GM18951 (cell line): ENCODE results near the gene NLK.
"Not testable (repeated sequence)": the region's sequence is repeated elsewhere in the genome, so short reads cannot be mapped to it uniquely, and the experiment has no call there.

Experiments
- POLR2A ChIP-seq: IDR thresholded peaks from 4 replicates; pipeline ENCODE4 v1.6.1; 2011; ENCODE audit warnings: mild to moderate bottlenecking; ENCODE audit not compliant: insufficient read length, insufficient read depth; ENCODE audit errors: extremely low read depth
- in situ Hi-C: fragments of 300-500 bp; cut with MboI; formaldehyde crosslinking; loops from one replicate; pipeline ENCODE4 v1.12.0; 2022; ENCODE audit warnings: low sequenced_read_pairs, mixed read lengths, inconsistent platforms; ENCODE audit not compliant: unreplicated experiment

The NLK gene

DNA sequence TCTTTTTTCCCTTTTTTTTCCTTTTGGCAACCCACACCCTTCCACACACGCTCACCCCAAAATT lies at the start of gene NLK:
TSS of gene NLK (plus strand) at position 21 of the 64 bp plus-strand sequence. CDS start 197 bp downstream, outside the sequence.
- in situ Hi-C loops: loop anchor here (10.0 kb wide), 1 partner anchor 292 kb away; the partner anchor contains the start of genes IFT20 and TNFAIP1
- TF ChIP-seq POLR2A: no peak

DNA sequence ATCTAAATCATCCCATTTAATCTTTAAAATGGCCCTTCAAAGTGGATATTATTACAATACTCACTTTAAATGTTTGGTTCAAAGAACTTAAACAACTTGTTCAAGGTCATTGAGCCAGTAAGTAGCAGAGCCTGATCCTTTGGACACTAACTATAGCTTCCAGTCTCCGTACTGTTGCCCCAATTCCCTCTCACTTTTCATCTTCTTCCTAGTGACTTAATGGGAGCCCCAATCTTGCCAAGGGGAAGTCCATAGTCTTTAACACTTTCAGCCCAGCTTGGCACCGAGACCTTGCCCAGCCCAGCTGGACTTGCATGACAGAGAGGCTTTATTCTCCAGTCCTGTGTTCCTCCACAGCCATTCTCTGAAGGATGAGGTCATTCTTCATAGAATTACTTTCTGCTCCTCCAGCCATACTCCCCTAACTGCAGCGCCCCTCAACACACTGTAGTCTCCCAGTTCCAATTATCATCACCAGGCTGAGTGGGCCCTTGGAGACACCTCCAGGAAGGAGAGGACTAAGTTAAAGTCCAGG lies 49.2 kb upstream of the NLK start:
- in situ Hi-C loops: no loop called here
- TF ChIP-seq POLR2A: no peak

DNA sequence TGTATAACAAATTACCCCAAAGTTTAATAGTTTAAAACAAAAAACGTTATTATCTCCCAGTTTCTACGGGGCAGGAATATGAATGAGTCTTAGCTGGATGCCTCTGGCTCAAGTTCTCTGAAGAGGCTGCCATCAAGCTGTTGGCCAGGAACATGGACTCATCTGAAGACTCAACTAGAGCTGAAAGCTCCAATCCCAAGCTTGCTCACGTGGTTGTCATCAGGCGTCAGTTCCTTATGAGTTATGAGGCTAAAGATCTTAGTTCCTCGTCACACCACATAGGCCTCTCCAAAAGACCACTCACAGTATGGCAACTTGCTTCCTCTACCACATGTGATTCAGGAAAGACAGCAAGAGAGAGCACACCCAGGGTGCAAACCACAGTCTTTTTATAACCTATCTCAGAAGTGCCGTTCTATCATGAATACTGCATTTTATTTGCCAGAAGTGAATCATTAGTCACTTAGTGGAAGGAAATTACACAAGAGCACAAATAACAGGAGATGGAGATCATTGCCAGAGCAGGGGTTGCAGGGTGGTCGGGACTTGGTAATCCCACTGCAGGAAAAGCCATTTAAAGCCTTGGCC lies 48.7 kb upstream of the NLK start:
- no peak for TF ChIP-seq POLR2A
- in situ Hi-C loops: no loop called here

DNA sequence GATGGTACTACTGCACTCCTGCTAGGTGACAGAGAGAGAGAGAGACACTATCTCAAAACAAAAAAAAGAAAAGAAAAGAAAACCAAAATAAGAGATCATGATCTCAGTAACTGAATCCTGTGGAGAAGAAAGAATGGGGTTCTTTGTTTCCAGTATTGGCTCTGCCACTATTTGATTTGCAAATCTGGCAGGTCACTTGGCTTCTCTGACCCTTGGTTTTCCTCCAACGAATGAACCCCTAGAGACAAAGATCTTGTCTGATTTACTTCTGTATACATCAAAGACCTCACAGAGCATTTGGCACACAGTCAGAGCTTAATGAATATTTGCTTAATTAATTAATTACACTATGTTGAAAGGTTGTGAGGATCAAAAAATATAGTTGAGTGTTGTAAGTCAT lies 47.9 kb upstream of the NLK start:
- in situ Hi-C loops: no loop called here
- no peak for TF ChIP-seq POLR2A

DNA sequence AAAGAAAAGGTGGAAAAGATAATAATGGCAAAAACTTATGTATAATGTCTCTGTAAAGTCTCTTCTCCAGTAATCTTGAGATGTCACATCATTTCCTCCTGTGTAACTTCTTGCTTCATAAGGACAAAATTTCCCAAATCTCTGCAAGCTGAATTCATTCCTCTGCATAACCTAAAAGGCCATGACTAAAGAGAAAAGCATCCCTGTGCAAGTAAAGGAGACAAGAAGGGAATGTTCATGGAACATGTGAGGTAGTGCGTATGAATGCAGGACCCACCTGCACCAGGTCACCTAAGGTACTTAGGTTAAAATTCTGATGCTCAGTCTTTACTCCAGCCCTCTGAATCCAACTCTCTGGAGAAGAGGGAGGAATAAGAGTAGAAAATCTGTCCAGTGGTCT lies 46.9 kb upstream of the NLK start:
- TF ChIP-seq POLR2A: no peak
- in situ Hi-C loops: no loop called here

DNA sequence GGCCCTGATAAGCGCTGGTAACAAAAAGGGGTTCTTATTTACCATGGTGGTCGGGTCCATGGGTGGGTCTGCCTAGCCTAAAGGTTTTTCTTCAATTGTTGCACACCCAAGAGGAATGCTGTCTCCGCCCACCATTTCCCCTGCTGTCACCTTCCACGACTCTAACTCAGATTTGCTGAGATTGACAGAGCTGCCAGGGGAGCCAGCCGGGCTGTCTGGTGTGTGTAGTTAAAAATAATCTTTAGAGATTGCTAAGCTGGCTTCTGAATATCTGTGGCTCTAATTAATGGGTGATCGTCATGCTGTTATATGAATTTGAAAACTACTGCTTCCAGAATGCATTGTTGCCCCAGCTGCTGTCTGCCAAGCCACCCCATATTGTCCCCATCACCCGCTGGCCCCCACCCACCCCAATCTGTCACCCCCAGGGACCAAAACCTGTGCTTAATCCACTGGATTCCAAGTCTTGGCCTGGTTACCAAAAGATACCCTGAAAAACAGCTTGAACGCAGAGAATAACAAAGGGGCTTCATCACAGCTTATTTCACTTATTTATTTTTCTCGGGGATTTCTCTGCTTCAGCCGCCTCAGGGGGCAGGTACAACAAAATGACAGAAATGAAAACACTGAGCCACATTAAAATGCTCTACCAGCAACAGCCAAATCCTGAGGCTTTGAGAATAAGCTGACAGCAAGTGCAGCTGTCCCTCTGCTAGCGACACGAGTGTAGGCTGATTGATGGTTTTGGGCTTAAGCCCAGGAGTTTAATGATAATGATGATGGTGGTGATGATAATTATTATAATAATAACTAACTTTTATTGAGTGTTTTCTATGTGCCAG lies 46.1 kb upstream of the NLK start:
- in situ Hi-C loops: no loop called here

DNA sequence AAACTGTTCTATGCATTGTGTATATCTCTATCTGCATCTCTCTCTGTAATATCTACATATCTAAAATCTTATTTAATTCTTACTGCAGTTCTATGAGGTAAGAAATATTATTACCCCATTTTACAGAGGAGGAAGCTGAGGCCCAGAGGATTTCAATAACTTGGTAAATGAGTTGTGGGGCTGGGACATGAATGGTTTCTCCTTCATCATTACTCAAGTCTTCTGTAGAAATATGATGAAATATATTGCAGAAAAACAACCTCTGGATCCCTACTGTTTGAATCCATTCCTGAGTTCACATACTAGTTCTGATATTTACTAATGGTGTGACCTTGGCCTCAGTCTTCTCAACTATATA lies 45.5 kb upstream of the NLK start:
- in situ Hi-C loops: no loop called here
- no peak for TF ChIP-seq POLR2A

More for the DNA sequence above, 46.1 kb upstream of the NLK start:
- TF ChIP-seq POLR2A: no peak

DNA sequence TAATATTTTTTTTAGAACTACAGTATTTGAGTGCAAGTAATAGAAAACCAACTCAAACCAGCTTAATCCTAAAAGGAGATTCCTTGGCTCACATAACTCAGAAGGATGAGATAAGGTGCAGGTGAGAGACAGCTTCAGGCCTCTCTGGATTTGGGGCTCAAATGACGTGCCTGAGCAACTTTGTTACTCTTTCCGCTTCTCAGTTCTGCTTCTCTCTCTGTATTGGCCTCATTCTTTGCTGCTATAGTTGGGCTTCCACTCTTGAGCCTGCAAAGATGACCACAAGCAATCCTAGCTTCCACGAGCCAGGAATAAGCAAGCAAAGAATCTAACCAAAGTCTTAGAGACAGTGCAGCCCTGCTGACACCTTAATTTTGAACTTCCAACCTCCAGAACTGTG lies 45.0 kb upstream of the NLK start:
- no peak for TF ChIP-seq POLR2A
- in situ Hi-C loops: no loop called here

DNA sequence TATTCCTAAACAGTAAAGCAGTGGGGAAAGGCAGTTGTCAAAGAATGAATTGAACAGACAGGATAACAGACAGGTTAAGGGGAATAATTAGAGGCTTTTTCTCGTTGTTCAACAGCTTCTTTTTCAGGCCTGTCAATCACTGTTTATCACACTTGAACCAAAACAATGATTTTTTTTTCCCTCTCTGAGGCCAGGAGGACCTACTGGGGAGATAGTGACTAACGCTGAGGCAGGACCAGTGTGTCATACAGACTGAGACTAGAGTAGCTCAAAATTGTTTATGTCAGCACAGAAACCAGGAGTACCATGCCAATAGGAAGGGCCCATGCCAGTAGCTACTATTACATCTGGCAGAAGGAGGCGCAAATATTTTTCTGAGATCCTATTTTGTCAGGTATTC lies 41.3 kb upstream of the NLK start:
- TF ChIP-seq POLR2A: no peak
- in situ Hi-C loops: no loop called here

DNA sequence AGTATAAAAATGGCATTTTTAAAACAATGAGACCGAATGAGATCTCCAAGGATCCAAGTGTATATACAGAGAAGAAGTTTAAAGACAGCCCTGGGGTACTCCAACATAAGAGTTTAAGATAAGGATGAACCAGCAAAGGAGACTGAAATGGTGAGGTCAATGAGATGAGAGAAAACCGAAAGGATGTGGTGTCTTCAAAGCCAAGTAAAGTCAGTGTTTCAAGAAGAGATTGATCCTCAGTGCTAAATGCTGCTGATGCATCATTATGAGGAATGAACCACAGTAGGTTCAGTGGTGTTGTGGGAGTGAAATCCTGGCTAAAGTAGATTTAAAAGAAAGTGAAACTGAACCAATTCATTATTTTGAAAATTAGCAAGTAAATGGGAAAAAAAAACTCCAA lies 38.1 kb upstream of the NLK start:
- TF ChIP-seq POLR2A: no peak
- in situ Hi-C loops: no loop called here

DNA sequence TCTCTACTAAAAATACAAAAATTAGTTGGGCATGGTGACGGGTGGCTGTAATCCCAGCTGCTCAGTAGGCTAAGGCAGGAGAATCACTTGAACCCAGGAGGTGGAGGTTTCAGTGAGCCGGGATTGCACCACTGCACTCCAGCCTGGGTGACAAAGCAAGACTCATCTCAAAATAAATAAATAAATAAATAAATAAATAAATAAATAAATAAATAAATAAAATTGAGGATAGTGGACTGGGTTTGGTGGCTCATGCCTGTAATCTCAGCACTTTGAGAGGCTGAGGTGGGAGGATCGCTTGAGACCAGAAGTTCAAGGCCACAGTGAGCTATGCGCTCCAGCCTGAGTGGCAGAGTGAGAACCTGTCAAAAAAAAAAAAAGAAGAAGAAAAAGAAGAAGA lies 34.6 kb upstream of the NLK start:
- in situ Hi-C loops: not testable (repeated sequence)

DNA sequence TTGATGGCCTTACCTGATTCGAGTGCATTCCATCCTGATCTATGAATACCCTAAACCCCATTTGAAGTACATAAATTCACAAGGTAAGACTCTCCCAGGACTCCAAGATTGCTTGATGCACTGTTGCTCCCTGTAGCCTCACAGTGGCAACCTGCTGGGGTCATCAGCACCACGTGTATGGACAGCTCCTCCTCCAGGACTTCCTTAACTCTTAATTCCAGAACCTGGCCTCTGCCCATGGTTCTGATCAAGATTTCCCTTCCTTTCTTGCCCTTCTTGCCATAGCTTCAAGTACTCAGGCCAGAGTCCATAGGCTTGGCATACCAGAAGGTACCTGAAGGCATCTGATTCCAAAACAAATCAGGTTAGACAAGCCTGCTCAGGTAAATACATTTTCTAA lies 34.0 kb upstream of the NLK start:
- TF ChIP-seq POLR2A: no peak
- in situ Hi-C loops: no loop called here

DNA sequence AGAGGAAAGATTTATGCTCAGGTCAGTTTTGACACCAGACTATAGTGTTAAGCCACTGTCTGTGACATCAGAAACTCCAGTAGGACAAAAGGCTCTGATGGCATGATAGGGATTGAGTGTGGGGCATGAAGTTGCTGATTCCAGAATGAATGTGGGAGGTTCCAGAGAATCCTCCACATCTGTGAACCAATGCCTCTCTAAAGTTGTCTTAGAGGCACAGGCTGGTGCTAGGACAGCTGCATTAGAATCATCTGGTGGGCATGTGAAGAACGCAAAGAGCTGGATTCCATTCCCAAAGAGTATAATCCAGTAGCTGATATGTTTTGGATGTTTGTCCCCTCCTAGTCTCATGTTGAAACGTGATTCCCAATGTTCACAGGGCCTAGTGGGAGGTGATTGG lies 32.1 kb upstream of the NLK start:
- no peak for TF ChIP-seq POLR2A
- in situ Hi-C loops: no loop called here

DNA sequence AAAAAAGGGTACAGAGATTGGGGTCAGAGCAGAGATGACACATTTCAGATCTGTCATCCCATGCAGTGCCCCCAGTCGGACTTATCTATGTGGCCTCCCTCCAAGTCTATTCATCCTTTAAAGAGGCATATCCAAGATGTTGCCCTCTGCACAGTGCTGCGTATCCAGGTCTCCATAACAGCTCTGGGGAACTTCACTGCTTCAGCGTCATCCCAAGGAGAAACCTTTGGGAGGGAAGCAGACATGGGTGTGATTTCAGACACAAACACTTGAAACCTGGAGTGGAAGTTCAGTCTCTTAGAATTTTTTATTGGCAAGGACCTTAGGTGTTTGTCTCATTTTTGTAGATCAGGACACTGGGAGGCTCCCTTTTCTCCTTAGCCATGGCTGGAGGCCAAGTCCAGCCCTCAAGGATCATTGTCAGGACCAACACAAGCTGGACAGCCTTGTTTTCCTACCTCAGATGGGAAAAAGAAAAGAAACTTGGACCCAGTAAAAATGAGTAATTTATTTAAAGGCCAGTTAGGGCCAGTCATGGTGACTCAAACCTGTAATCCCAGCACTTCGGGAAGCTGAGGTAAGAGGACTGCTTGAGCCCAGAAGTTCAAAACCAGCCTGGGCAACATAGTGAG lies 23.9 kb upstream of the NLK start:
- TF ChIP-seq POLR2A: no peak
- in situ Hi-C loops: no loop called here
